GM21367 (cell line): Measurements from ENCODE around the gene ATRNL1.

Experiments
- ATAC-seq: cut with Tn5 transposase; IDR thresholded peaks from one replicate; pipeline ENCODE4 v1.9.1; 2021; ENCODE audit not compliant: unreplicated experiment

ATRNL1 gene

GRCh38 chr10:115937768-115938056, 844.5 kb downstream of the ATRNL1 start:
- no peak for ATAC-seq

GRCh38 chr10:115939101-115939854, 846.1 kb downstream of the ATRNL1 start:
- ATAC-seq = no peak

GRCh38 chr10:115941361-115941771, 848.2 kb downstream of the ATRNL1 start:
- ATAC-seq = no peak

GRCh38 chr10:115942101-115942500, 848.9 kb downstream of the ATRNL1 start:
- no peak for ATAC-seq

- ATAC-seq = no peak
These were observed 851.4 kb downstream of the ATRNL1 start for GRCh38 chr10:115944538-115944937.

- no peak for ATAC-seq
These were observed 852.7 kb downstream of the ATRNL1 start for GRCh38 chr10:115945701-115946445.

GRCh38 chr10:115947104-115947503, 853.9 kb downstream of the ATRNL1 start:
- no peak for ATAC-seq

- ATAC-seq = no peak
These were observed 855.3 kb downstream of the ATRNL1 start for GRCh38 chr10:115948465-115948864.

GRCh38 chr10:115949282-115949844, 856.2 kb downstream of the ATRNL1 start:
- ATAC-seq = no peak

GRCh38 chr10:115950320-115950719, 857.2 kb downstream of the ATRNL1 start:
- no peak for ATAC-seq

- ATAC-seq = no peak
These were observed 858.1 kb downstream of the ATRNL1 start for GRCh38 chr10:115951242-115951641.

- ATAC-seq = no peak
These were observed 860.1 kb downstream of the ATRNL1 start for GRCh38 chr10:115953281-115953680.

- no peak for ATAC-seq
These were observed 860.8 kb downstream of the ATRNL1 start for GRCh38 chr10:115953968-115954367.

- ATAC-seq = no peak
These were observed 863.3 kb downstream of the ATRNL1 start for GRCh38 chr10:115956225-115957011.

GRCh38 chr10:115957012-115957399, 863.8 kb downstream of the ATRNL1 start:
- no peak for ATAC-seq

- ATAC-seq = no peak
These were observed 864.7 kb downstream of the ATRNL1 start for GRCh38 chr10:115957786-115958442.

- no peak for ATAC-seq
These were observed 870.7 kb downstream of the ATRNL1 start for GRCh38 chr10:115963848-115964247.

- ATAC-seq = no peak
These were observed 871.7 kb downstream of the ATRNL1 start for GRCh38 chr10:115964827-115965226.

- ATAC-seq = no peak
These were observed 872.2 kb downstream of the ATRNL1 start for GRCh38 chr10:115965376-115965775.

- ATAC-seq = no peak
These were observed 875.1 kb downstream of the ATRNL1 start for GRCh38 chr10:115968236-115968635.

- ATAC-seq = no peak
These were observed 876.4 kb downstream of the ATRNL1 start for GRCh38 chr10:115969591-115969990.
